Measurements from ENCODE around the gene C13orf46.

C13orf46 gene

DNA sequence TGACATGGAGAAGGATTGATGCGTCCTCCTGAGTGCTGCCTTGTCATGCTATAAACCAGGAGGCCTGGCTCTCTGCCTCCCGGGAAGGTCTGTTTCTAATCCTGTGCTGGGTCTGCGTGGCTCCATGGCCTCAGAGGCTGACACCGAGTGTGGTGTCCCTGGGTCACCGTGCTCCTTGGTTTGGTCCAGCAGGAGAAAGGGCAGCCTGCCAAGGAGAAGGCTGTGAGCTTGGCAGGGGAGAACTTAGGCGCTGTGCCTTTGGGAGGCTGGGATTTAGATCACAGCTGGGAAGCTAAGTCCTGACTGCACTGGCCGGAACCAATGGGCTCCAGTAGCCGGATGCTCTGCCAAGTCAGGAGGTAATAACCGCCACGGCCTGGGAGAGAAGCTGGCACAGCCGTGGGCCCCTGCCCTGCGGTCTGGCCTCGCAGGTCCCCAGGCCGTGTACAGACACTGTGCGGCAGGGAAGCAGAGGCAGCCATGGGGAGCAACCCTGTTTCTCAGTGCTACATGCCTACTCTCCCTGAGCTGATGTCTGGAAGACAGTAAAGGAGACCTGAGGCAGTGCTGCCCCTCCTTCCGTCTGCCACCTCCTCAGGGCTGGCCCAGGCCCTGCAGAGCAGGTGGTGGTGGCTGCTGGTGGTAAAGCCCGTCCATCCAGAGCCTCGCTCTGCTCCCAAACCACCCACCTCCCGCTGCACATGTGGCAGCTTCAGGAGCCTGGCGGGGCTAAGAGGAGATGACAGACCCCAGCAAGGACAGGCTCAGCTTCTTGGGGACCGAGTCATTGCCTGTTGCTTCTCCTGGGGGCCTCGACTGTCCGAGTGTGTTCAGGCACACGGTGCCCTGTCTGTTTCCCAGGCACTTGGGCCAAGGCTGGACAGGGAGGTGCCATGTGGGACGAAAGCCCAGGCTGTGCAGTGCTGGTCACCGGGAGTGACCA is 44.9 kb downstream of the C13orf46 start:
- TF ChIP-seq, protein P1, sequence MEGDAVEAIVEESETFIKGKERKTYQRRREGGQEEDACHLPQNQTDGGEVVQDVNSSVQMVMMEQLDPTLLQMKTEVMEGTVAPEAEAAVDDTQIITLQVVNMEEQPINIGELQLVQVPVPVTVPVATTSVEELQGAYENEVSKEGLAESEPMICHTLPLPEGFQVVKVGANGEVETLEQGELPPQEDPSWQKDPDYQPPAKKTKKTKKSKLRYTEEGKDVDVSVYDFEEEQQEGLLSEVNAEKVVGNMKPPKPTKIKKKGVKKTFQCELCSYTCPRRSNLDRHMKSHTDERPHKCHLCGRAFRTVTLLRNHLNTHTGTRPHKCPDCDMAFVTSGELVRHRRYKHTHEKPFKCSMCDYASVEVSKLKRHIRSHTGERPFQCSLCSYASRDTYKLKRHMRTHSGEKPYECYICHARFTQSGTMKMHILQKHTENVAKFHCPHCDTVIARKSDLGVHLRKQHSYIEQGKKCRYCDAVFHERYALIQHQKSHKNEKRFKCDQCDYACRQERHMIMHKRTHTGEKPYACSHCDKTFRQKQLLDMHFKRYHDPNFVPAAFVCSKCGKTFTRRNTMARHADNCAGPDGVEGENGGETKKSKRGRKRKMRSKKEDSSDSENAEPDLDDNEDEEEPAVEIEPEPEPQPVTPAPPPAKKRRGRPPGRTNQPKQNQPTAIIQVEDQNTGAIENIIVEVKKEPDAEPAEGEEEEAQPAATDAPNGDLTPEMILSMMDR (IDR thresholded peaks at IDR 0.05; ENCODE audit: low read depth, low read length, missing control alignments): no peak
- no peak for DNase-seq (ENCODE audit: low read depth)

DNA sequence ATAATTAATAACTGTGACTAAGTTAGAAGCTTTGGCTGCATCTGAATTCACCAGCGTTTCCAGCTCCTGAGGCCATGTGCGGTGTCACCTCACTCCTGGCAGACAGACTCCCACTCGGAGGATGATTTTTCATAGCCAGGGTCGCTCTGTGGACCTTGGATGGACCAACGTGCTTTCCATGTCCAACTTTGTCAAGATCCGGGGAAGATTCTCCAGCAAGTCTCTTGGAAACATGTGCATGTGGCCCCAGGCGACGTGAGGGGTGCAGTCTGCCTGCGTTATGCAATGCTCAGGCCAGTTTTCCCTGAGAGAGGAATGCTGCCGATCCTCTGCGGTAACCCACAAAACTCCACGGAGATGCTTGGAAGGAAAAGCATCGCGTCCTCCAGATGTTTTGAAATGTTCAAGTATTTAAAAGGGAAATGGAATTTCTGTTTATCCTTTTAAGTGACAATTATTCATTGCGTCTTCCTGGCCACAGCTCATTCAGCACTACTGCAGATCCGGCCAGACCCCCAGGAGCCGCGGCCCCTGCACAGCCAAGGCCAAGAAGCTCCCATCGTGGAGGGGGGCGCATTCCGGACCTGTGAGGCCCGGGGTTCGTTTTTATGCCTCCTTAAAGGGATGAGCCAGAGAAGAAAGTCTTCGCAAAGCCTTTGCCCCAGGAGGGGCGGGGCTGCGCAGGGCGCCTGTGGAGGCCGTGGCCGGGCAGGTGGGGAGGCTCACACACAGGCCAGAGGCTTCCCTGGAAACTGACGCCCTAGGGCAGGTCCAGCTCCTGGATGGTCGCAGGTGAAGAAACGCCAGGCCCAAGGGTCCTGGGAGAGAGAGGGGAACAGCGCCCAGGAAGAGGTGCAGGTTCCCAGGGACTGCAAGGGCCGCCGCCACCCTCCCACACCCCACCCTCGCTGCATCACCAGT is 46.0 kb downstream of the C13orf46 start:
- TF ChIP-seq, protein P1 (IDR thresholded peaks at IDR 0.05; ENCODE audit: low read depth, low read length, missing control alignments): no peak
- H3K4me3 ChIP-seq (ENCODE audit: low read depth, low read length): no peak overlapping the region
- DNase-seq (ENCODE audit: low read depth): no peak

More for the DNA sequence above, 44.9 kb downstream of the C13orf46 start:
- no peak overlapping the region for H3K4me3 ChIP-seq (ENCODE audit: low read depth, low read length)

DNA sequence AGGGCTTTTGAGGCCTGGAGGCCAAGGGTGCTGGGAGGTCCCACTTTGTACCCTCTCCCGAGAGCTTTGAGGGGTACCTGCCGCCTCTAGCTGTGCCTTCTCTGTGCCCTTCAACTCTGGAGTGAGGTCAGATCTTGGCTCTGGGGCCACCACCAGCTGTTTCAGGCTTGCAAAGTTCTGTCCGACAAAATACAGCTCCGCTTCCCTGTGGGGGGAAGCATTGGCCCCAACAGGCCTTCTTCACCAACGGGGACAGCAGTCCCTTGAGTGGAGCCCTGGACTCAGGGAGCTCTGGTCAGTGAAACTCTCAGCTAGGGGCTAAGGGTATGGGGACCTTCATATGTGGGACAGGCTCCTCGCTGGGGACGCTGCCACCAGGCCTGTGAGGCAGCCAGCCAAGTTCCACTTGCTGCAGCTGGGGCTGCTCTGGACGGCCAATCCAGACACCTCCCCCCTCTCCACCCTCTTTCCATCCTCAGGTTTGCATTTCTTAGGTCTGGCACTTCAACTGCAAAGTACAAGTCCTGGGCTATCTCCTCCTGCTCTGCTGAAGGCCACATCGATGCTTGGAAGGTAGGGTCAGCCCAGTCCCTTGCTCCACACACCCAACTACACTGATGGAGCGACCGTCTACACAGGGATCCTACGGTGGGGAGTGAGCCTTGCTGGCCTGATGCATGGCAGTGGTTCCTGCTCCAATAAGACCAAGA is 46.8 kb downstream of the C13orf46 start:
- no peak overlapping the region for H3K4me3 ChIP-seq (ENCODE audit: low read depth, low read length)
- TF ChIP-seq, protein P1 (IDR thresholded peaks at IDR 0.05; ENCODE audit: low read depth, low read length, missing control alignments): no peak
- no peak for DNase-seq (ENCODE audit: low read depth)

DNA sequence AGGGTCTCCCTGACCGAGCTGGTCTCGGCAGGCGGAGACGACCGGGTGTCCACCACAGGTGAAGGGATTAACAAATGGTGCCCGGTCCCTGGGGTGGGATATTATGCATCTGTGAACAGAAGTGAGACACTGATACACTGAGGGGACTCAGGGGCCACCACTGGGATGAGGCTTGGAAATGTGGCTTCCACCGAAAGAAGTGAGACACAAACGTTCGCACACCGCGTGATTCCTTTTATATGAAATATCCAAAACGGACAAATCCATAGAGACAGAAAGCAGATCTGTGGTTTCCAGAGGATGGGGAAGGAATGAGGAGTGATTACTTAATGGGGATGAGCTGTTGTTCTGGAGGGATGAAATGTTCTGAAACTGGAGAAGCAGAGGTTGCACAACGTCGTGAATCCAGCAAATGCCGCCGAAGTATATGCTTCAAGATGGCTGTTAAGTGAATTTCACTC is 47.5 kb downstream of the C13orf46 start:
- TF ChIP-seq, protein P1 (IDR thresholded peaks at IDR 0.05; ENCODE audit: low read depth, low read length, missing control alignments): no peak
- no peak overlapping the region for H3K4me3 ChIP-seq (ENCODE audit: low read depth, low read length)
- DNase-seq (ENCODE audit: low read depth): no peak

DNA sequence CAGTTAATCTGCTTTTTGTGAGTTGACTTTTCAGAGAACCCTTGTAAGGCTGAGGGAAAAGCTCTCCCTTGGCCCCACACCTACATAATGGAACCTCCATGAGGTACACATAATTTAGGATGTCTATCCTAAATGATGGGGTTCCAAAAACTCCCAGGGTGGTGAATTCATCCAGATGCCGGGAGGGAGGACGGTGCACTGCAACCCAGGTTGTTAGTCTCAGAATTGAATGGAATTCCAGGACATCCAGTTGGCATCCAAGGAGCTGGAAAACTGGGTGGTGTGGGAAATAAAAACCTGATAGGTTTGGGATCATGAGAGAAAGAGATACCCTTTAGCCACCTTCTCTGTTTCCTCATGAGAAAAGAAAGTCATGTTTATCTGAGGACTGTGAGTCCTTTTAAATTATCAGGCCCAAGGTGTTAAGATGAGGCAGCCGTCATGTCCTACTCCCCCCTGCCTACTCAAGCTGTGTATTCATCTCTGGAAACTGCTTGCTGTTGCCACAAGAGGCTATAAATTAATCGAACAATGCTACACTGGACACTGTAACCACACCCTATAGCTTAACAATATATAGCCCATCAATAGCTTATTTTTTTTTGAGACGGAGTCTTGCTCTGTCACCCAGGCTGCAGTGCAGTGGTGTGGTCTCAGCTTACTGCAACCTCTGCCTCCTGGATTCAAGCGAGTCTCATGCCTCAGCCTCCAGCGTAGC is 49.5 kb downstream of the C13orf46 start:
- TF ChIP-seq, protein P1 (IDR thresholded peaks at IDR 0.05; ENCODE audit: low read depth, low read length, missing control alignments): no peak
- no peak for DNase-seq (ENCODE audit: low read depth)
- no peak overlapping the region for H3K4me3 ChIP-seq (ENCODE audit: low read depth, low read length)
